Heart left ventricle (tissue), 13 donors: ENCODE results near the gene ATP11C.

Experiments used
- POLR2A ChIP-seq, 2 donors: fragments of 450-650 bp; IDR thresholded peaks; one replicate each; pipeline ENCODE4 v1.6.1; 2017; ENCODE audit warnings: antibody characterized with exemption in 2 of 2, mild to moderate bottlenecking in 2 of 2, moderate library complexity in 2 of 2
- TF ChIP-seq, protein P1 (sequence below), 12 donors: fragments of 200-600 bp; sonication (generic) in 4 of 12; IDR thresholded peaks; one replicate each; pipeline versions ENCODE4 v1.5.0 to v1.8.0; 2018 to 2022; ENCODE audit warnings: antibody characterized with exemption in 12 of 12, mild to moderate bottlenecking in 5 of 12
- donor health status: ischemic (EF 13 %, LVEDD 7.1; RV severe dilation, severe dysfunction).
- donor health status: DM: no; HTN: yes; CAD: no.
- donor health status: DM: no; HTN: no; CAD: no.
- donor health status: ischemic (EF 25% LVEDD 6.9; RV normal size, moderate dysfunction).
- donor health status: ischemic (EF 25% LVEDD 5.7; RV mildly dilated, moderate dysfunction).
- donor health status: ischemic (EF 35%, LVEDD 5.7; RV mildly dilated, moderate dysfunction).
- donor health status: nonischemic (EF 11% LVEDD 7.7; RV severe dilation, severe dysfunction).
- donor health status: DM: yes; HTN: yes; CAD: no.
- donor health status: PGD.
- donor health status: ischemic (EF 29% LVEDD 5.4; RV normal size, mild dysfunction).
- donor health status: nonischemic (EF 23%, LVEDD 6.1; RV moderate dilation, normal function).

- TF ChIP-seq, protein P1, sequence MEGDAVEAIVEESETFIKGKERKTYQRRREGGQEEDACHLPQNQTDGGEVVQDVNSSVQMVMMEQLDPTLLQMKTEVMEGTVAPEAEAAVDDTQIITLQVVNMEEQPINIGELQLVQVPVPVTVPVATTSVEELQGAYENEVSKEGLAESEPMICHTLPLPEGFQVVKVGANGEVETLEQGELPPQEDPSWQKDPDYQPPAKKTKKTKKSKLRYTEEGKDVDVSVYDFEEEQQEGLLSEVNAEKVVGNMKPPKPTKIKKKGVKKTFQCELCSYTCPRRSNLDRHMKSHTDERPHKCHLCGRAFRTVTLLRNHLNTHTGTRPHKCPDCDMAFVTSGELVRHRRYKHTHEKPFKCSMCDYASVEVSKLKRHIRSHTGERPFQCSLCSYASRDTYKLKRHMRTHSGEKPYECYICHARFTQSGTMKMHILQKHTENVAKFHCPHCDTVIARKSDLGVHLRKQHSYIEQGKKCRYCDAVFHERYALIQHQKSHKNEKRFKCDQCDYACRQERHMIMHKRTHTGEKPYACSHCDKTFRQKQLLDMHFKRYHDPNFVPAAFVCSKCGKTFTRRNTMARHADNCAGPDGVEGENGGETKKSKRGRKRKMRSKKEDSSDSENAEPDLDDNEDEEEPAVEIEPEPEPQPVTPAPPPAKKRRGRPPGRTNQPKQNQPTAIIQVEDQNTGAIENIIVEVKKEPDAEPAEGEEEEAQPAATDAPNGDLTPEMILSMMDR (IDR thresholded peaks at IDR 0.05): no peak
- TF ChIP-seq POLR2A (IDR thresholded peaks at IDR 0.05): no peak
Observed at GRCh38 chrX:139842326-139843185, 90.3 kb downstream of the ATP11C start.
